ENCODE results near the gene ARHGDIG. TPM values are rescaled to one million over a fixed set of nuclear protein-coding genes. Genes with fewer than 3 reads are reported as not detected.

Gene ARHGDIG
- total RNA-seq, 1 experiment from 2014 or later: 5.9 TPM

GRCh38 chr16:264440-264951 is 15.9 kb upstream of the ARHGDIG start:
- Histone ChIP-seq H3K9ac (ENCODE audit: extremely low read depth, insufficient read length, low read length) (no peak overlapping the region), H3K27me3 (ENCODE audit: insufficient read depth, low read length) (no peaks in the 10 kb centered on the region), H3T11ph (ENCODE audit: low read length) (no peak overlapping the region), H2BK12ac (ENCODE audit: insufficient read length, low read depth, low read length) (no peak overlapping the region), H2AFZ (ENCODE audit: low read length) (no peak overlapping the region), H2BK120ac (ENCODE audit: low read depth, low read length, poor library complexity, severe bottlenecking) (no peak overlapping the region), H3K18ac (ENCODE audit: insufficient read length, low read depth, low read length) (no peak overlapping the region), H4K5ac (ENCODE audit: insufficient read length, low read depth, low read length) (no peak overlapping the region), H3K79me1 (ENCODE audit: insufficient read depth, low read depth, low read length, poor library complexity, severe bottlenecking) (no peaks in the 10 kb centered on the region), H3K23me2 (ENCODE audit: insufficient read length, low read depth, low read length, poor library complexity, severe bottlenecking) (no peaks in the 10 kb centered on the region), H3K9me3 (ENCODE audit: control insufficient read depth, low read depth, low read length) (no peaks in the 10 kb centered on the region), H4K8ac (replicated peaks; ENCODE audit: insufficient read length, low read depth, low read length) (no peak overlapping the region), H3K4me2 (ENCODE audit: insufficient read depth, insufficient read length, low read length) (no peak overlapping the region), H3K23ac (ENCODE audit: insufficient read length, low read depth, low read length) (no peak overlapping the region), H3K27ac (ENCODE audit: insufficient read length, low read depth, low read length) (no peak overlapping the region), H3K79me2 (ENCODE audit: insufficient read depth, low read length) (no peaks in the 10 kb centered on the region), H3K56ac (ENCODE audit: insufficient read length, low read depth, low read length) (no peak overlapping the region), H2BK5ac (ENCODE audit: insufficient read length, low read length) (no peak overlapping the region), H4K20me1 (ENCODE audit: control insufficient read depth, insufficient read depth, insufficient read length) (no peaks in the 10 kb centered on the region), H3K4ac (ENCODE audit: low read depth, low read length) (no peak overlapping the region), H3K14ac (ENCODE audit: insufficient read depth, low read length) (no peak overlapping the region), H2BK20ac (ENCODE audit: low read depth, low read length, poor library complexity, severe bottlenecking) (no peak overlapping the region), H2AK5ac (ENCODE audit: insufficient read length, low read length) (no peak overlapping the region), H4K91ac (ENCODE audit: insufficient read length, low read depth, low read length) (no peak overlapping the region), H3K4me1 (ENCODE audit: insufficient read depth, low read length) (no peaks in the 10 kb centered on the region), H2BK15ac (ENCODE audit: low read depth, low read length) (no peak overlapping the region)
- H3K4me1 Mint-ChIP-seq: peaks cover 0 to 6% of the 10 kb centered on the region in 2 experiments; a peak in 1 of 4 replicates
- H3K4me3 Mint-ChIP-seq: no peak overlapping the region
- H3K27me3 Mint-ChIP-seq (ENCODE audit: low read depth): no peaks in the 10 kb centered on the region
- no CpG with 5 or more reads among the region's 23 CpGs for WGBS (ENCODE audit: extremely low coverage, insufficient read length, low lambda C conversion rate)
- H3K36me3 Mint-ChIP-seq (ENCODE audit: insufficient read depth in 1 of 3, low read depth in 3 of 3): peaks cover 8 to 40% (median 20%) of the 10 kb centered on the region in 3 experiments; a peak in 6 of 7 replicates
- H3K9me3 Mint-ChIP-seq: no peaks in the 10 kb centered on the region
- no peak overlapping the region for H3K27ac Mint-ChIP-seq
- TF ChIP-seq CTCF (conservative IDR thresholded peaks at IDR 0.05): no peak
- no peak for DNase-seq

Measured in H9 (cell line).